ENCODE measurements around the gene RAP1A. TPM values are rescaled to one million over a fixed set of nuclear protein-coding genes. Genes with fewer than 3 reads are reported as not detected.
A peak's percentile ranks its signal among the peaks of the same experiment; 100 is the strongest.

The RAP1A gene
- total RNA-seq, 1 experiment from 2014 or later = 25.4 TPM

DNA sequence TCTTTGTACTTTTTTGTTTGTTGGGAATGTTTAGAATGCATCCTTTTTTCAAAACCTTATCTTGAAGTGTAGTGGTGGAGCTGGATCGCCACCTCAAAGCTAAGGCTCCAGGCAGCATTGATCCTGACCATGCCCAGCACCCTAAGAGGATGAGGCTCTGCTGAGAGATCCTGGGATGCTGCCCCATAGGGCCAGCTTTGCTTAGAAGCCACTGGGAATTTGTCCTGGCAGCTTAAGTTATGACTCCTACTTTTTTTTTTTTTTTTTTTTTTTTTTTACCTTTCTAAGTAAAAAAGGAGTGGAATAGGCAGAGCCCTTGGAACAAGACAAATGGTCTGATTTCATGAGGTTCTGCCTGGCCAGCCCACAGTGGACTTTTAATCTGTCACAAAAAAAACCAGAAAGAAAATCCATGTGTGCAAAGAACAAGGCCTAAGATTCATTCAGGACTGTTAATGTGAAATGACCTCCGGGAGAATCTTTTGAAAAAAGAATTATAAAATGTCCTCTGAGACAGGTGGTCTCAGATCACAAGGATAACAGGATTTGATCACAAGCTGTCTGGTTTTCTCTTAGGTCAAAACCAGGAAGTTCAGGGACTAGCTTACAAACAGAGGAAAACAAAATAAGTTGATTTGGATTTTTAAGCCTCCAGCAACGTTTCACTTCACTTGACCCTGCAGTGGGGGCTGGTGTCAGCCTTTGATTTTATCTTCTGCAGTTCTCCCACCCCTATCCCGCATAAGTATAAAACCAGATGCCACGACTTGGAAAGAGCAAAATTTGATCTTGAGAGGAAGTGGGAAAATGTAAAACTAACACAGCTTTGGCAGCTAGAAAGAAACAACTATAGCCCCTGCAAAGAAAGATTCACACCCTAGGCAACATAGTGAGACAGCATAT lies 25.9 kb upstream of the RAP1A start:
- no peaks in the 10 kb centered on the region for H3K27me3 Mint-ChIP-seq (ENCODE audit: low read depth)
- TF ChIP-seq NFATC4 (CRISPR knock-in tag; IDR thresholded peaks at IDR 0.05) = no peak
- TF ChIP-seq, protein P1, sequence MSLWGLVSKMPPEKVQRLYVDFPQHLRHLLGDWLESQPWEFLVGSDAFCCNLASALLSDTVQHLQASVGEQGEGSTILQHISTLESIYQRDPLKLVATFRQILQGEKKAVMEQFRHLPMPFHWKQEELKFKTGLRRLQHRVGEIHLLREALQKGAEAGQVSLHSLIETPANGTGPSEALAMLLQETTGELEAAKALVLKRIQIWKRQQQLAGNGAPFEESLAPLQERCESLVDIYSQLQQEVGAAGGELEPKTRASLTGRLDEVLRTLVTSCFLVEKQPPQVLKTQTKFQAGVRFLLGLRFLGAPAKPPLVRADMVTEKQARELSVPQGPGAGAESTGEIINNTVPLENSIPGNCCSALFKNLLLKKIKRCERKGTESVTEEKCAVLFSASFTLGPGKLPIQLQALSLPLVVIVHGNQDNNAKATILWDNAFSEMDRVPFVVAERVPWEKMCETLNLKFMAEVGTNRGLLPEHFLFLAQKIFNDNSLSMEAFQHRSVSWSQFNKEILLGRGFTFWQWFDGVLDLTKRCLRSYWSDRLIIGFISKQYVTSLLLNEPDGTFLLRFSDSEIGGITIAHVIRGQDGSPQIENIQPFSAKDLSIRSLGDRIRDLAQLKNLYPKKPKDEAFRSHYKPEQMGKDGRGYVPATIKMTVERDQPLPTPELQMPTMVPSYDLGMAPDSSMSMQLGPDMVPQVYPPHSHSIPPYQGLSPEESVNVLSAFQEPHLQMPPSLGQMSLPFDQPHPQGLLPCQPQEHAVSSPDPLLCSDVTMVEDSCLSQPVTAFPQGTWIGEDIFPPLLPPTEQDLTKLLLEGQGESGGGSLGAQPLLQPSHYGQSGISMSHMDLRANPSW (CRISPR knock-in tag; conservative IDR thresholded peaks at IDR 0.05; ENCODE audit: low read depth) = no peak
- TF ChIP-seq, protein P2, sequence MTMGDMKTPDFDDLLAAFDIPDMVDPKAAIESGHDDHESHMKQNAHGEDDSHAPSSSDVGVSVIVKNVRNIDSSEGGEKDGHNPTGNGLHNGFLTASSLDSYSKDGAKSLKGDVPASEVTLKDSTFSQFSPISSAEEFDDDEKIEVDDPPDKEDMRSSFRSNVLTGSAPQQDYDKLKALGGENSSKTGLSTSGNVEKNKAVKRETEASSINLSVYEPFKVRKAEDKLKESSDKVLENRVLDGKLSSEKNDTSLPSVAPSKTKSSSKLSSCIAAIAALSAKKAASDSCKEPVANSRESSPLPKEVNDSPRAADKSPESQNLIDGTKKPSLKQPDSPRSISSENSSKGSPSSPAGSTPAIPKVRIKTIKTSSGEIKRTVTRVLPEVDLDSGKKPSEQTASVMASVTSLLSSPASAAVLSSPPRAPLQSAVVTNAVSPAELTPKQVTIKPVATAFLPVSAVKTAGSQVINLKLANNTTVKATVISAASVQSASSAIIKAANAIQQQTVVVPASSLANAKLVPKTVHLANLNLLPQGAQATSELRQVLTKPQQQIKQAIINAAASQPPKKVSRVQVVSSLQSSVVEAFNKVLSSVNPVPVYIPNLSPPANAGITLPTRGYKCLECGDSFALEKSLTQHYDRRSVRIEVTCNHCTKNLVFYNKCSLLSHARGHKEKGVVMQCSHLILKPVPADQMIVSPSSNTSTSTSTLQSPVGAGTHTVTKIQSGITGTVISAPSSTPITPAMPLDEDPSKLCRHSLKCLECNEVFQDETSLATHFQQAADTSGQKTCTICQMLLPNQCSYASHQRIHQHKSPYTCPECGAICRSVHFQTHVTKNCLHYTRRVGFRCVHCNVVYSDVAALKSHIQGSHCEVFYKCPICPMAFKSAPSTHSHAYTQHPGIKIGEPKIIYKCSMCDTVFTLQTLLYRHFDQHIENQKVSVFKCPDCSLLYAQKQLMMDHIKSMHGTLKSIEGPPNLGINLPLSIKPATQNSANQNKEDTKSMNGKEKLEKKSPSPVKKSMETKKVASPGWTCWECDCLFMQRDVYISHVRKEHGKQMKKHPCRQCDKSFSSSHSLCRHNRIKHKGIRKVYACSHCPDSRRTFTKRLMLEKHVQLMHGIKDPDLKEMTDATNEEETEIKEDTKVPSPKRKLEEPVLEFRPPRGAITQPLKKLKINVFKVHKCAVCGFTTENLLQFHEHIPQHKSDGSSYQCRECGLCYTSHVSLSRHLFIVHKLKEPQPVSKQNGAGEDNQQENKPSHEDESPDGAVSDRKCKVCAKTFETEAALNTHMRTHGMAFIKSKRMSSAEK (CRISPR knock-in tag; IDR thresholded peaks at IDR 0.05; ENCODE audit: borderline replicate concordance) = no peak
- TF ChIP-seq NFE2L1 (CRISPR knock-in tag; IDR thresholded peaks at IDR 0.05) = no peak
- TF ChIP-seq SMAD3 (CRISPR knock-in tag; IDR thresholded peaks at IDR 0.05; ENCODE audit: borderline replicate concordance) = no peak
- no peak for TF ChIP-seq GRHL2 (CRISPR knock-in tag; IDR thresholded peaks at IDR 0.05; ENCODE audit: insufficient replicate concordance, severe bottlenecking)
- TF ChIP-seq ZBTB21 (CRISPR knock-in tag; IDR thresholded peaks at IDR 0.05; ENCODE audit: borderline replicate concordance) = no peak
- TF ChIP-seq, protein P3, sequence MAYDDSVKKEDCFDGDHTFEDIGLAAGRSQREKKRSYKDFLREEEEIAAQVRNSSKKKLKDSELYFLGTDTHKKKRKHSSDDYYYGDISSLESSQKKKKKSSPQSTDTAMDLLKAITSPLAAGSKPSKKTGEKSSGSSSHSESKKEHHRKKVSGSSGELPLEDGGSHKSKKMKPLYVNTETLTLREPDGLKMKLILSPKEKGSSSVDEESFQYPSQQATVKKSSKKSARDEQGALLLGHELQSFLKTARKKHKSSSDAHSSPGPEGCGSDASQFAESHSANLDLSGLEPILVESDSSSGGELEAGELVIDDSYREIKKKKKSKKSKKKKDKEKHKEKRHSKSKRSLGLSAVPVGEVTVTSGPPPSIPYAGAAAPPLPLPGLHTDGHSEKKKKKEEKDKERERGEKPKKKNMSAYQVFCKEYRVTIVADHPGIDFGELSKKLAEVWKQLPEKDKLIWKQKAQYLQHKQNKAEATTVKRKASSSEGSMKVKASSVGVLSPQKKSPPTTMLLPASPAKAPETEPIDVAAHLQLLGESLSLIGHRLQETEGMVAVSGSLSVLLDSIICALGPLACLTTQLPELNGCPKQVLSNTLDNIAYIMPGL (CRISPR knock-in tag; IDR thresholded peaks at IDR 0.05) = no peak
- TF ChIP-seq ATF1 (CRISPR knock-in tag; IDR thresholded peaks at IDR 0.05) = no peak
- TF ChIP-seq ETV6 (CRISPR knock-in tag; IDR thresholded peaks at IDR 0.05) = no peak
- H3K27ac Mint-ChIP-seq = no peak overlapping the region
- ChIA-PET CTCF (interaction anchor here (0.8 to 1.6 kb wide), 7 partner anchors 9 to 146 kb away, joined by 3 to 8 read pairs (median 3); no protein-coding TSS in a partner anchor), POLR2A (interaction anchor here (0.7 to 1.5 kb wide), 2 partner anchors 8 to 25 kb away, joined by 5 to 12 read pairs; no protein-coding TSS in a partner anchor)
- no peaks in the 10 kb centered on the region for H3K9me3 Mint-ChIP-seq
- DNase-seq (ENCODE audit: low spot score) = no peak
- ATAC-seq = peak; percentile 26
- H3K4me1 Mint-ChIP-seq = peaks cover 14% of the 10 kb centered on the region
- H3K36me3 Mint-ChIP-seq = no peaks in the 10 kb centered on the region
- no peak overlapping the region for H3K4me3 Mint-ChIP-seq

DNA sequence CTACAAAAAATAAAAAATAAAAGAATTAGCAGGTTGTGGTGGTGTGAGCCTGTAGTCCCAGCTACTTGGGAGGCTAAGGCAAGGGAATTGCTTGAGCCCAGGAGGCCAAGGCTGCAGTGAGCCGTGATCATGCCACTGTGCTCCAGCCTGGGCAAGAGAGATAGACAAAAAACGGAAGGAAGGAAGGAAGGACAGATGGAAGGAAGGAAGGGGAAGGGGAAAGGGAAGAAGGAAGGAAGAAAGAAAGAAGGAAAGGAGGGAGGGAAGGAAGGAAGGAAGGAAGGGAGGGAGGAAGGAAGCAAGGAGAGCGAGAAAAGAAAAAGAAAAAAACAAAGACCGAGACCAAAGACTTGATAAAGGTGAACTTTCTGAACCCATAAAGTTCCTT lies 25.3 kb upstream of the RAP1A start:
- H3K27ac Mint-ChIP-seq = no peak overlapping the region
- H3K27me3 Mint-ChIP-seq (ENCODE audit: low read depth) = no peaks in the 10 kb centered on the region
- CTCF ChIA-PET = no interaction called here
- ATAC-seq = no peak
- no peaks in the 10 kb centered on the region for H3K9me3 Mint-ChIP-seq
- H3K36me3 Mint-ChIP-seq = no peaks in the 10 kb centered on the region
- TF ChIP-seq, protein P4, sequence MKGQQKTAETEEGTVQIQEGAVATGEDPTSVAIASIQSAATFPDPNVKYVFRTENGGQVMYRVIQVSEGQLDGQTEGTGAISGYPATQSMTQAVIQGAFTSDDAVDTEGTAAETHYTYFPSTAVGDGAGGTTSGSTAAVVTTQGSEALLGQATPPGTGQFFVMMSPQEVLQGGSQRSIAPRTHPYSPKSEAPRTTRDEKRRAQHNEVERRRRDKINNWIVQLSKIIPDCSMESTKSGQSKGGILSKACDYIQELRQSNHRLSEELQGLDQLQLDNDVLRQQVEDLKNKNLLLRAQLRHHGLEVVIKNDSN (CRISPR knock-in tag; IDR thresholded peaks at IDR 0.05) = no peak
- TF ChIP-seq ZNF671 (CRISPR knock-in tag; IDR thresholded peaks at IDR 0.05) = no peak
- POLR2A ChIA-PET = no interaction called here
- DNase-seq (ENCODE audit: low spot score) = no peak
- H3K4me3 Mint-ChIP-seq = no peak overlapping the region
- peaks cover 14% of the 10 kb centered on the region for H3K4me1 Mint-ChIP-seq
